K562 (cell line): ENCODE results near the gene OR4D2. TPM values are rescaled to one million over a fixed set of nuclear protein-coding genes. Genes with fewer than 3 reads are reported as not detected.
A peak's percentile ranks its signal among the peaks of the same experiment; 100 is the strongest.

Experiments
- ASH1L ChIP-seq: fragments of 450-650 bp; IDR thresholded peaks from 2 replicates; pipeline ENCODE4 v1.6.1; 2018; ENCODE audit warnings: borderline replicate concordance, mild to moderate bottlenecking, low read depth; ENCODE audit not compliant: partially characterized antibody
- ATF1 ChIP-seq, 2 experiments: fragments of 450-650 bp in 1 of 2; IDR thresholded peaks; 2 replicates each; pipeline ENCODE4 v1.6.1; 2016; ENCODE audit warnings: missing compliant biosample characterization in 1 of 2, missing genetic modification characterization in 1 of 2
- E2F3 ChIP-seq: fragments of 250-450 bp; sonication (Bioruptor Pico); IDR thresholded peaks from 2 replicates; pipeline ENCODE4 v1.4.0; 2020; ENCODE audit warnings: mild to moderate bottlenecking
- GABPA ChIP-seq: fragments of 200-800 bp; sonication (Bioruptor generic); conservative IDR thresholded peaks from 2 replicates; pipeline ENCODE4 v1.6.1; 2016; ENCODE audit warnings: low read depth, missing genetic modification characterization, missing compliant biosample characterization
- HIVEP1 ChIP-seq: fragments of 250-450 bp; sonication (Bioruptor Pico); IDR thresholded peaks from 2 replicates; pipeline ENCODE4 v1.4.0; 2020; ENCODE audit warnings: mild to moderate bottlenecking
- HMGXB4 ChIP-seq: sonication (generic); formaldehyde crosslinking; IDR thresholded peaks from 2 replicates; pipeline ENCODE4 v1.8.1; 2023; ENCODE audit warnings: mild to moderate bottlenecking, missing genetic modification reagents
- JUND ChIP-seq, 2 experiments: IDR thresholded peaks; 2 replicates in 1 of 2; 3 replicates in 1 of 2; pipeline ENCODE4 v1.6.1; 2011; ENCODE audit warnings: borderline replicate concordance in 2 of 2, low read depth in 2 of 2, low read length in 2 of 2, improper control_type of control experiment in 1 of 2, missing biosample characterization in 1 of 2, missing genetic modification characterization in 1 of 2, missing genetic modification reagents in 1 of 2
- MAZ ChIP-seq, 2 experiments: fragments of 450-650 bp in 1 of 2; sonication (generic) in 1 of 2; formaldehyde crosslinking; IDR thresholded peaks in 1 of 2; conservative IDR thresholded peaks in 1 of 2; 2 replicates each; pipeline versions ENCODE4 v1.4.0 to v1.5.0; 2020; ENCODE audit warnings: mild to moderate bottlenecking in 1 of 2, missing genetic modification reagents in 1 of 2
- NBN ChIP-seq: fragments of 450-650 bp; IDR thresholded peaks from 2 replicates; pipeline ENCODE4 v1.6.1; 2016; ENCODE audit warnings: low read depth, mild to moderate bottlenecking
- NCOA2 ChIP-seq, 2 experiments: fragments of 450-650 bp; IDR thresholded peaks; 2 replicates each; pipeline ENCODE4 v1.6.1; 2018; ENCODE audit warnings: mild to moderate bottlenecking in 2 of 2, moderate library complexity in 1 of 2; ENCODE audit not compliant: partially characterized antibody in 2 of 2
- NR0B1 ChIP-seq: fragments of 450-650 bp; IDR thresholded peaks from one replicate; pipeline ENCODE4 v1.6.1; 2018; ENCODE audit warnings: mild to moderate bottlenecking, moderate library complexity; ENCODE audit not compliant: partially characterized antibody
- PKNOX1 ChIP-seq: fragments of 450-650 bp; IDR thresholded peaks from 2 replicates; pipeline ENCODE4 v1.6.1; 2016
- VEZF1 ChIP-seq: fragments of 200-800 bp; sonication (Bioruptor generic); IDR thresholded peaks from 2 replicates; pipeline ENCODE4 v1.6.1; 2017; ENCODE audit warnings: missing genetic modification characterization, missing compliant biosample characterization
- ZHX1 ChIP-seq: fragments of 150-350 bp; conservative IDR thresholded peaks from 2 replicates; pipeline ENCODE4 v1.6.1; 2014; ENCODE audit warnings: low read length
- ZNF282 ChIP-seq: sonication (generic); formaldehyde crosslinking; IDR thresholded peaks from 2 replicates; pipeline ENCODE4 v1.8.1; 2023; ENCODE audit warnings: missing genetic modification reagents
- ZSCAN32 ChIP-seq: fragments of 450-650 bp; formaldehyde crosslinking; IDR thresholded peaks from 2 replicates; pipeline ENCODE4 v1.4.0; 2020; ENCODE audit warnings: mild to moderate bottlenecking, moderate library complexity
- polyA plus RNA-seq, 8 experiments: library from polyadenylated mRNA; depleted of rRNA in 4 of 8; stranded (reverse) in 5 of 8; unstranded in 3 of 8; fragments of >200 nt; fragmentation: Nextera tagmentation in 2 of 8; fragmentation: Illumina TruSeq in 1 of 8; extraction: Ambion mirVana in 2 of 8; extraction: Trizol in 1 of 8; gene quantifications; 2 replicates each; pipeline versions ENCODE4 v1.2.1 to v1.2.3, GENCODE V29; 2011 to 2014; ENCODE audit warnings: inconsistent platforms in 1 of 8, missing spikeins in 1 of 8
- total RNA-seq, 7 experiments: library from RNA; depleted of rRNA in 6 of 7; stranded (reverse); fragments of >200 nt in 6 of 7; fragmentation: Illumina TruSeq in 2 of 7; extraction: Trizol in 2 of 7; gene quantifications; 2 replicates each; pipeline versions ENCODE4 v1.2.1 to v1.2.3, GENCODE V29; 2011 to 2021; ENCODE audit warnings: low replicate concordance in 1 of 7

Gene OR4D2
- total and polyA plus RNA-seq, 9 of the 15 experiments (the other 6 are each of a cell fraction or from before 2014, with no cell fraction given), result not detected

- TF ChIP-seq HMGXB4 (CRISPR knock-in tag) (no peak), E2F3 (CRISPR knock-in tag) (peak; percentile 14; the same call in 1 of the 2 replicates), ZNF282 (CRISPR knock-in tag) (no peak), NBN (no peak), HIVEP1 (CRISPR knock-in tag) (no peak), NCOA2 (IDR thresholded peaks at IDR 0.05; ENCODE audit: partially characterized antibody in 2 of 2) (no peak), ZHX1 (no peak), MAZ (CRISPR knock-in tag; conservative IDR thresholded peaks at IDR 0.05 in 1 of 2, IDR thresholded peaks at IDR 0.05 in 1 of 2) (0 out of 4 replicates have a peak, but pooled peaks of 1 of the 2 experiments have one; percentile 34), VEZF1 (CRISPR knock-in tag) (peak; percentile 42; the same call in 1 of the 2 replicates), ZSCAN32 (CRISPR knock-in tag) (no peak), ATF1 (CRISPR knock-in tag; IDR thresholded peaks at IDR 0.05) (no peak), ATF1 (tag; IDR thresholded peaks at IDR 0.05) (no peak), GABPA (peak; percentile 35), PKNOX1 (peak; percentile 47), JUND (IDR thresholded peaks at IDR 0.05; ENCODE audit: borderline replicate concordance, low read depth, low read length) (peak; percentile 75), JUND (tag; IDR thresholded peaks at IDR 0.05; ENCODE audit: borderline replicate concordance, low read depth, low read length) (peak; percentile 48; the same call in 2 of the 3 replicates), NR0B1 (no peak), ASH1L (no peak)
Observed at GRCh38 chr17:58189436-58190146, 22.8 kb downstream of the OR4D2 start (continued).
